NB4 (cell line): ENCODE measurements around the gene KRTAP15-1.

Source experiments
- DNase-seq: peaks from one replicate; pipeline ENCODE4 v3.0.0; 2010; ENCODE audit warnings: low read depth
- H3K4me3 ChIP-seq: one replicate; pipeline ENCODE4 v1.5.1; 2011; ENCODE audit warnings: mild to moderate bottlenecking, low read depth, low read length, moderate library complexity
- CTCF ChIP-seq: IDR thresholded peaks from one replicate; pipeline ENCODE4 v1.5.1; 2012; ENCODE audit warnings: low read depth, low read length
- MAX ChIP-seq: IDR thresholded peaks from 2 replicates; pipeline ENCODE4 v1.6.1; 2011; ENCODE audit warnings: low read depth, low read length
- MYC ChIP-seq: IDR thresholded peaks from 2 replicates; pipeline ENCODE4 v1.6.1; 2011; ENCODE audit warnings: low read depth, low read length
- POLR2A ChIP-seq: IDR thresholded peaks from 2 replicates; pipeline ENCODE4 v1.6.1; 2011; ENCODE audit warnings: mild to moderate bottlenecking; ENCODE audit not compliant: insufficient read length; ENCODE audit errors: extremely low read depth

Gene KRTAP15-1

GRCh38 chr21:30444204-30444603, 4.1 kb downstream of the KRTAP15-1 start:
- no peak for DNase-seq
- no peak overlapping the region for H3K4me3 ChIP-seq
- TF ChIP-seq POLR2A (no peak), CTCF (no peak), MYC (no peak), MAX (no peak)

- no peak overlapping the region for H3K4me3 ChIP-seq
- DNase-seq, result no peak
- TF ChIP-seq MYC (no peak), POLR2A (no peak), CTCF (no peak), MAX (no peak)
These were observed 7.0 kb downstream of the KRTAP15-1 start for GRCh38 chr21:30447056-30447455.

- DNase-seq, result no peak
- no peak overlapping the region for H3K4me3 ChIP-seq
- TF ChIP-seq MAX, result no peak
These were observed 8.4 kb downstream of the KRTAP15-1 start for GRCh38 chr21:30448514-30448913.

GRCh38 chr21:30463713-30464112, 23.6 kb downstream of the KRTAP15-1 start:
- DNase-seq, result peak; percentile 25
- no peak for TF ChIP-seq MYC
- TF ChIP-seq POLR2A, result no peak
- TF ChIP-seq CTCF, result peak; percentile 58
- TF ChIP-seq MAX, result no peak
- no peak overlapping the region for H3K4me3 ChIP-seq

GRCh38 chr21:30468900-30469714, 29.0 kb downstream of the KRTAP15-1 start:
- TF ChIP-seq MYC, result no peak
- TF ChIP-seq MAX, result no peak
- no peak for TF ChIP-seq CTCF
- TF ChIP-seq POLR2A, result no peak
- H3K4me3 ChIP-seq, result no peak overlapping the region
- DNase-seq, result no peak

GRCh38 chr21:30478004-30478403, 37.9 kb downstream of the KRTAP15-1 start:
- no peak for TF ChIP-seq CTCF
- no peak for TF ChIP-seq MYC
- TF ChIP-seq POLR2A, result no peak
- no peak for TF ChIP-seq MAX
- H3K4me3 ChIP-seq, result no peak overlapping the region
- DNase-seq, result no peak
